GM12873 (cell line): ENCODE results near the gene FBXW8.

Experiments used
- CTCF ChIP-seq: IDR thresholded peaks from 2 replicates; pipeline ENCODE4 v1.5.1; 2012; ENCODE audit warnings: low read depth, mild to moderate bottlenecking, moderate library complexity, low read length, control low read depth; ENCODE audit not compliant: insufficient read depth; ENCODE audit errors: missing control alignments

The FBXW8 gene

DNA sequence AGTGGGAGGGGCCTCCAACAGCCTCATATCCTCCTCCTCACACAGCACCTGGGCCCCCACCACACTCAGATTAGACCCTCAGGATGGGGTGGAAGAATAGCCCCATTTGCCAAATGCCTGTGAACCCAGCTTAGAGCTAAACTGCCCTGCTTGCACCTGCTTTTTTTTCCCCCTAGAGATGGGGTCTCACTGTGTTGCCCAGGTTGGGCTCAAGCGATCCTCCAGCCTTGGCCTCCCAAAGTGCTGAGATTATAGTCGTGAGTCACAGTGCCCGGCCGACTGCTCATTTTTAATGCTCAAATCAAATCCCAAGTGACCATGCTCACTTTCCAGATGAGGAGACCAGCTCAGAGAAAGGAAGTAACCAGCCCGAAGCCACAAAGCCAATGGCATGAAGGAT is 161.4 kb downstream of the FBXW8 start:
- no peak for TF ChIP-seq CTCF

DNA sequence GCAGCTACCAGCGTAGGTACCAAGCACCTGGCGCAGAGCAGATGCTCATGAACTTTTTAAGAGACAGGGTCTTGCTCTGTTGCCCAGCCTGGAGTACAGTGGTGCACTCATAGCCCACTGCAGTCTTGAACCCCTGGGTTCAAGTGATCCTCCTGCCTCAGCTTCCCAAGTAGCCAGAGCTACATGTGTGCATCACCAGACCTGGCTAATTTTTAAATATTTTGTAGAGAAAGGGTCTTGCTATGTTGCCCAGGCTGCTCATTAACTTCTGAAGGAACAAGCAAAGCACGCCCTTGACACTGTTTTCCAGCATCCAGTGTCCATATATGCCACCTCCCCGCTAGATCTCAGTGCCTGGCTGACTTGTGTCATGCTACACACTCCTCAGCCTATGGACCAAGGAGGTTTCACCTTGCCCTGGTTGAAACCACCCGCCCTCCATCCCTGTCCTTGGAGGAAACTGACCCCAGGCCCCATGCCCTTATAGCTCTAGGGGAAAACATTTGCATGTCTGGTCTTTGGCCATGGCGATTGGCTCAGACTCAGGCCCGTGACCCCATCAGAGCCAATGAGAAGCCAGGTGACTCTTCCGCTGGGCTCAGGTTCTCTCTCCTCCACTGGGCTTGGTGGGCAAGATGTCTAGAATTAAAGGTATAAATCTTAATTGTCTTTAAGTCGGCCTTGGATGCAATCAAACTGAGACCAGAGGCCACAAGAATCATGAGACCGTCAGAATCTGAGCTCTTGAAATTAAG is 162.2 kb downstream of the FBXW8 start:
- no peak for TF ChIP-seq CTCF

DNA sequence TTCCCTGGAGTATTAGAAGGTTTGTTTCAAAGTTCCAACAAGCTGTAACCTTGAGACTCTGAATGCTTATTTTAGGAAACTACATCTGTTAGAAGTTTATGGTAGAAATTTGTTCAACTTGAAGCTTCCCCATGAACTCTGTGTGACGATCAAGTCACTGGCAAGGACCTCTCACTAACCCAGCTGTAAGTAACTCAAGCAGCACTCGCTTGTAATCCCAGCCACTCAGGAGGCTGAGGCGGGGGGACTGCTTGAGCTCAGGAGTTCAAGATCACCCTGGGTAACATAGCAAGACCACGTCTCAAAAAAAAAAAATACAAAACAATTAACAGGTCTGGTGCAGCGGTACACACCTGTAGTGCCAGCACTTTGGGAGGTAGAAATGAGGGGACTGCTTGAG is 162.9 kb downstream of the FBXW8 start:
- TF ChIP-seq CTCF = no peak

GRCh38 chr12:117076410-117077372 is 165.9 kb downstream of the FBXW8 start:
- no peak for TF ChIP-seq CTCF

- TF ChIP-seq CTCF = no peak
Observed at GRCh38 chr12:117079487-117079886, 168.7 kb downstream of the FBXW8 start.

- TF ChIP-seq CTCF = no peak
Observed at GRCh38 chr12:117080661-117081144, 170.0 kb downstream of the FBXW8 start.
